HG03457 (cell line): ENCODE data around the gene DMRTC2.

ENCODE experiments used
- ATAC-seq: cut with Tn5 transposase; IDR thresholded peaks from one replicate; pipeline ENCODE4 v1.9.1; 2021; ENCODE audit warnings: moderate number of reproducible peaks; ENCODE audit not compliant: unreplicated experiment

Gene DMRTC2

DNA sequence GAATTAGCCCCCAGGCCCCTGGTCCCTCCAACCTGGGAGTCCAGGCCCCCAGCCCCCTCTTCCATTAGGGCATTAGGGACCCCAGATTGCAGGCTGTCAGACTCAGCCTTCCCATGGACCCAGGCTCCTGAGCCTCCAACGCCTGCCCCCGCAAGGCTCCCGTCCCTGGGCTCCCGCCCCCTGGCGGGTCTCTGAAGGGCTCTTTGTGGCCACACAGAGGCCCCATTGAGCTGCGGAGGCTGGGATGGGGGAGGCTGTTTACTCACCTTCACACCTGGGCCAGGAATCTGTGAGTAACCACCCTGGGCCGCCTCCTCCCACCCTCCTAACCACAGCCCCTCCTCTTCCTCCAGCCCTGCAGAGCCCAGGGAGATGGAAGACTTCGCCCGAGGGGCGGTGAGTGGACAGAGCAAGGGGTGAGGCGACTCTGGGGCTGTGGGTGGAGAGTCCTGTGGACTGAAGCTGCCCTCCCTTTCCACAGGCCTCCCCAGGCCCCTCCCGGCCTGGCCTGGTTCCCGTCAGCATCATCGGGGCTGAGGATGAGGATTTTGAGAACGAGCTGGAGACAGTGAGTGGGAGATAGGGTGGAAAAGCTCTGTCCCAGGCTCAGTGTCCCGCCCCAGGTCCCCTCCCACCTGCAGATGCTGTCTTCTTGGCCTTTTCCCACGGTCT, 43.0 kb downstream of the DMRTC2 start:
- ATAC-seq: no peak

DNA sequence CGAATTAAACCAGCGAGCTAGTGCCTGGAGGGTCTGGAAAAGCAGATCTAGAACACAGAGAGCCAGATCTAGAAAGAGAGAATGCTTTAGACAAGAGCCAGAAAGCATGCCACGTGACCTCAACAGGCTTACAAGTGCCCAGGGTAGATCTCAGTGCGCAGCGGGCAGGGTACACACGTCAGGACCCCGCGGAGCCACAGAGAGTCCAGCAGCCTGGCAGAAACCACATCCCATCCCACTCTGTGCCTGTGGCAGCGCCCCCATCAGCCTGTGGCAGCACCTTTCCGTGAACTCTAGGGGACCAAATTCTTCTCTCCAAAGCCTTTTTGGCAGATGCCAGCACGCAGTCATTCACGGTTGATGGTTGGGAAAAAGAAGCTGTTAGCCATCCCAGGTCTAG, 44.1 kb downstream of the DMRTC2 start:
- no peak for ATAC-seq

DNA sequence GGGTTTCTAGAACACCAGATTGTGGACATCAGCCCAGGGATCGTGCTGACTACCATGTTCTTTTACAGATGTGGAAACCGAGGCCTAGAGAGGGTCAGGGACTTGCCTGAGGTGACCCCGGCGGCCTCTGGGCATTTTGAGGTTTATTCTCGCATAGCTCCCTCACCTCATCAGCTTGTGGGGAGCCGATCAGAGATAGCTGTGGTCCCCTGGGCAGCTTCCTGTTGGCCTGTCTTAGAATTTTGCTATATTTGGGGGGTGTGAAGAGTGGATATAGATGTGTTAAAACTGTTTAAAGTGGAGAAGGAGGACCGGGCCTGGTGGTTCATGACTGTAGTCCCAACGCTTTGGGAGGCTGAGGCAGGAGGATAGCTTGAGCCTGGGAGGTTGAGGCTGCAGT, 45.1 kb downstream of the DMRTC2 start:
- no peak for ATAC-seq

DNA sequence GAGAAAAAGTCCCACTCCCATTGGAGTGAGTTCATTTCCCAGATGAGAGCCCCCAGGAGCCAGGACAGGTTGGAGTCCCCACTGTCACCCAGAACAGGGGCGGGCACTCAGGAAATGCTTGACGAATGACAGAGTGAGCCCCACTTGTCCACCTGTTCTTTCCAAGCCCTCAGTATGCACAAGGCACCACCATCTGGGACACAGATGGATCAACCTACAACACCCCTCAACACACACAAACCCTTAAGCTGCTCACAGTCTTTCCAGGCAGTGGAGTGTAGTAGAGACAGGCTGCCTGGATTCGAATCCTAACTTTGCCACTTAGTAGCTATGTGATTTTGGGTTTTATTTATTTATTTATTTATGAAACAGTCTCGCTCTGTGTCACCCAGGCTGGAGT, 46.1 kb downstream of the DMRTC2 start:
- no peak for ATAC-seq

DNA sequence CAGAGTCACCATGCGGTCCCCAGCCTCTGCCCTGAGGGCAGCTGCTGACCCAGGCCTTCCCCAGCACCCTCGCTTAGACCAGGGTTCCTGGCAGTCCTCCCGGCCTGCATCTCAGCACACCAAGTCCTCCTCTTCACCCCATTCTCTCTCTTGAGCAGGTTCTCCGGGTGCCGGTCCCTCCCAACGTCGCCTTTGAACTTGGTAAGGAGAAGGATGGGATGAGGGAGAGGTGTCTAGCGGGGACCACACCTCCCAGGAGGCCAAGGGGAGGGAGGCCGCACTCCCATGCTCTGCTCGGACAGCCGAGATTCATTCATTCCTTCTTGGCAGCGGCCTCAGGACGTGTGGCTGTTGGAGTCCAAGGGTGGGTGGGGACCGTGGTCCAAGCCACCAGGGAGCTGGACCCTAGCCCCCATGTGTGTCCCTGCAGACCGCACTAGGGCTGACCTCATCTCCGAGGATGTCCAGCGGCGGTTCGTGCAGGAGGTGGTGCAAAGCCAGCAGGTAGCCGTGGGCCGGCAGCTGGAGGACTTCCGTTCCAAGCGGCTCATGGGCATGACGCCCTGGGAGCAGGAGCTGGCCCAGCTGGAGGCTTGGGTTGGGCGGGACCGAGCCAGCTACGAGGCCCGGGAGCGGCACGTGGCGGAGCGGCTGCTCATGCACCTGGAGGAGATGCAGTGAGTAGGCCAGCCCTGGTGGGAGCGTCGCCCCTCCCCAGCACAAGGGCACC, 47.5 kb downstream of the DMRTC2 start:
- ATAC-seq: no peak

DNA sequence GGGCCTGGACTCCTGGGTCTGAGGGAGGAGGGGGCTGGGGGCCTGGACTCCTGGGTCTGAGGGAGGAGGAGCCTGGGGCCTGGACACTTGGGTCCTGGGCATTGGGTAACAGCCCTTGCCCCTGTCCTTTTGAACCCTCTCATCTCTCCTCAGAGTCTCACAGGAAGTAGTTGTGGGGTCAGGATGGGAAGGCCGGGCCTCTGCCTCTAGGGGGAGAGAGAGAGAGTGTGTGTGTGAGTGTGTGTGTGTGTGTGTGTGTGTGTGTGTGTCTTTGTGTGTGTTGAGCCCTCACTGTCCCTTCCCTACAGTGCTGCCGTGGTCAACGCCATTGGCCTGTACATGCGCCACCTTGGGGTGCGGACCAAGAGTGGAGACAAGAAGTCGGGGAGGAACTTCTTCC, 49.1 kb downstream of the DMRTC2 start:
- ATAC-seq: no peak

DNA sequence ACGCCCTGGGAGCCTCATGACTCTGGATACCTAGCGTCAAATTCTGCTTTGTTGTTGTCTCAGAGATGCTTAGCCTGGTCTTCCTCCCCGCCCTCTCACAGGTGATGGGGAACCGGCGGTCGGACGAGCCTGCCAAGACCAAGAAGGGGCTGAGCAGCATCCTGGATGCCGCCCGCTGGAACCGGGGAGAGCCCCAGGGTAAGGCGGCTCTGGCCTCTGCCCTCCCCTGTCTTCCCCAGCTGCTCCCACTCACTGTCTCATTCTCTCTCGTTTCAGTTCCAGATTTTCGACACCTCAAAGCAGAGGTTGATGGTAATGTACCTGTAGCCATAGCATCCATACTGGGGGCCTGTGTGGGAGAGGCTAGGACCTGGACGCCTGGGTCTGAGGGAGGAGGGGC, 49.5 kb downstream of the DMRTC2 start:
- ATAC-seq: no peak

DNA sequence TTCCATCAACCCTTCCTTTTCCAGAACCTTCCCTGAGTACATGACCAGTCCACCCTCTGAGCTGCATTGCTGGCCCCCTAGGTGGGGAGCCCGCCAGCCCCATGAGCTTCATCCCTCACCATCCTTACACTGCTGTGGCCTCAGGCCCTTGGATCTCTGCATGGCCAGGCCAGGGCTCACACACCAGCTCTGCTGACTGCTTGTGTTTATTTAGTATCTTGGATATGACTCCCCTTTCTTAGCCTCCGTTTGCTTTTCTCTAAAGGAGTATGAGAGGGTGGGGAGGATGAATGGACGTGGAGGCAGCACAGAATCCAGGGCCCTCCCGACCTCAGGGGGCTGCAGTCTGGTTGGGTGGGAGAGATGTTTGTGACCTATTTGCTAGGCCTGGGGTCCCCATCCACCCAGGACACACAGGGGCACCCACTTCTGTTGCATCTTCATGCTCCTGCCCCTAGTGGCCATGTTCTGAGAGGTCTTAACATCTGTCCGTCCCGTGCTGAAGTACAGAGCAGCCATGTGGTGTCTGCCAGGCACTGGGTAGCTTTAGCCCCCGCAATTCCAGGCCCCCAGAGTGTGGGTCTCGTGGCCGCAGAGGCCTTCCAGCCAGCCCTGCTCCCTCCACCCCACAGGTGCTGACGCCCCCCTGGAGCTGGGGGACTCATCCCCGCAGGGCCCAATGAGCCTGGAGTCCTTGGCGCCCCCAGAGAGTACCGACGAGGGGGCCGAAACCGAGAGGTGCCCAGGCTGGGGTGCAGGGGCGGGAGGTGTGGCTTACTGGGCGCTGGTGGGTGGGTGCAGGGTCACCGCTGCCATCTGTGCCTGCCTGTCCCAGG, 51.1 kb downstream of the DMRTC2 start:
- no peak for ATAC-seq

DNA sequence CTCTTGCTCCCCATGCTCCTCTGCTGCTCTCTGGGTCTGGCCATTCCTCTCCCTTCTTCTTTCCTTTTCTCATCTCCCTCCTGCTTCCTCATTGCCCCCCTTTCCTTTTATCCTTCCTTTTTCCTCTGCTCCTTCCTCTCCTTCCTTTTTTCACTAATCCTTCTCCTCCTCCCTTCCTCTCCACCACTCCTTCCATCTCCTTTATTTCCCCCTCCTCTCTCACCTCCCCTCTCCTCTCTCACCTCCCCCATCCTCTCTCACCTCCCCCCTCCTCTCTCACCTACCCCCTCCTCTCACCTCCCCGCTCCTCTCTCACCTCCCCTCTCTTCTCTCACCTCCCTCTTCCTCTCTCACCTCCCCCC, 51.7 kb downstream of the DMRTC2 start:
- ATAC-seq: no peak

DNA sequence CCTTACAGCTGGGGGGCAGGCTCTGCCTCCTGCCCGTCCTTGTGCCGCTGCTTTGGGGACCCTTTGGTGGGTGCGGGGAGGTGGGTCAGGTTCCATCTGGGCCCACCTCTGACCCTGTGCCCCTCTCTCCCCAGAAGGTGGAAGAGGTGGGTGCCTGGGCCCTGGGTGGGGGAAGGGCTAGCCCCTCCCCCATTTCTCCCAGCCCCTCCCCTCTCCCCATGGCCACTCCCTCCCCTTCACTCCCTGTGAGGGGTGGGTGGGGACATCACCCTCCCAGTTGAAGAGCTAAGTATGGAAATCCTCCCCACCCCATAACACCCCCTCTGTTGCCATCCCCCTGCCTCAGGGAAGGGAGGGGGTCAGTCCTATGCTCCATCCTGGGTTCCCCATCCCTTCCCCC, 52.3 kb downstream of the DMRTC2 start:
- ATAC-seq: no peak

DNA sequence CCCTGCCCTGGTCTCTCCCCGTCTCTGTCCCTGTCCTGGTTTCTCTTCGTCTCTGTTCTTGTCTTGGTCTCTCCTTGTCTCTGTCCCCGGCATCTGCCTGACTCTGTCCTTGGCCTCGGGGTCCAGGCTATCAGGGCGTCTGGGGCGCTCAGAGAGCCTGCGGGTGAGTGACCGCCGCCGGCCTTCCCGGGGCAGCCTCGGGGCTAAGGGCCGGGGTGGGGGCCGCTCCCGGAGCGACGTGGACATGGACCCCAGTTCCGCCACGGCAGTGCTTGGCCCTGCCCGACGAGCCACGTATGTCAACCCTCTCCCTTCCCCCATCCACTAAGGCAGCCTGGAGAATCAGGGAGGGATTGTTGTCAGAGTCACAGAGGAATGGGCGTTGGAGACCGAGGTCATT, 53.0 kb downstream of the DMRTC2 start:
- ATAC-seq: no peak

DNA sequence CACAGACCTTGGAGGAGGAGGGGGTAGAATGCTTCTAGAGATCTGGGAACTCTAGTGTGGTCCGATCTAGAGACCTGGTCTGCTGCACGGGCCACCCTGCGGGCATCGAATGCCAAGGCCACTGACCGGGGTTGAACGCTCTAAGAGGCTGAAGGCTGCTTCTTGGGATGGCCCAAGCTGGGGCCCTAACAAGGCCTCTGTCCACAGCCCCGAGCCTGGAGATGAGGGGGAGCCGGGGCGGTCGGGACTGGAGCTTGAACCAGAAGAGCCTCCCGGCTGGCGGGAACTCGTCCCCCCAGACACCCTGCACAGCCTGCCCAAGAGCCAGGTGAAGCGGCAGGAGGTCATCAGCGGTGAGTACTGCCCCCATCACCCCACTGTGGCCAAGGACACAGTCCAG, 53.4 kb downstream of the DMRTC2 start:
- ATAC-seq: no peak
